Measurements from ENCODE around the gene AMBRA1.
"Not testable (repeated sequence)": the region's sequence is repeated elsewhere in the genome, so short reads cannot be mapped to it uniquely, and the experiment has no call there.

The AMBRA1 gene

DNA sequence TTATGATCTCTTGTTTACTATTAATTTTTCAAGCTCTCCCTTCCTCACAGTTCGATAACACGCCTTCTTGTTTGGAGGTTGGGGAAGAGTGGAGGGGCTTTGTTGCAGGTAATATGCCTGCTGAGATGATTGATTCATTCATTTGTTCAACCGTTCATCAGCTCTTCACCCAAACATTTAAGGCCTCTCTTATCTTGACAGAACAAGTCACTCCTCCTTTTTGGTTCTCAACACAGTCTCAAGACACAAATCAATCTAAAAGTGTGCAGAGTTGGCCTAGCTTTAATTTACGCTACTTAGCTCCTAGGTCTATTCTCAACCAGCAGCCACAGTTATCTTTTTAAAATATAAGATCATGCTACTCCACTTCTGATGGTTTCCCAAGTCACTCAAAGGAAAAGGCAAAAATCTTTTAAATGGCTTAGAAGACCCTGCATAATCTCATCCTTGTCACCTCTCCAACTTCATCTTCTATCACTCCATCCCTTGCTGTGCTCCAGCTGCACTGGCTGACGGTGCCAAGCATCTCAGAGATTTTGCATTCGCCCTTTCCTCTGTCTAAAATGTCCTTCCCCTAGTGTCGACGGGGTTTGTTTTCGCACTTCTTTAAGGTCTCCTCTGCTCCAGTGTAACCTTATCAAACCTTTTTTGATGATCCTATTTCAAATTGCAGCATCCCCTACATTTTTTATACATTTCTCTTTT is 60.3 kb downstream of the AMBRA1 start:
- no peak for DNase-seq (ENCODE audit: low read depth in 3 of 3)

DNA sequence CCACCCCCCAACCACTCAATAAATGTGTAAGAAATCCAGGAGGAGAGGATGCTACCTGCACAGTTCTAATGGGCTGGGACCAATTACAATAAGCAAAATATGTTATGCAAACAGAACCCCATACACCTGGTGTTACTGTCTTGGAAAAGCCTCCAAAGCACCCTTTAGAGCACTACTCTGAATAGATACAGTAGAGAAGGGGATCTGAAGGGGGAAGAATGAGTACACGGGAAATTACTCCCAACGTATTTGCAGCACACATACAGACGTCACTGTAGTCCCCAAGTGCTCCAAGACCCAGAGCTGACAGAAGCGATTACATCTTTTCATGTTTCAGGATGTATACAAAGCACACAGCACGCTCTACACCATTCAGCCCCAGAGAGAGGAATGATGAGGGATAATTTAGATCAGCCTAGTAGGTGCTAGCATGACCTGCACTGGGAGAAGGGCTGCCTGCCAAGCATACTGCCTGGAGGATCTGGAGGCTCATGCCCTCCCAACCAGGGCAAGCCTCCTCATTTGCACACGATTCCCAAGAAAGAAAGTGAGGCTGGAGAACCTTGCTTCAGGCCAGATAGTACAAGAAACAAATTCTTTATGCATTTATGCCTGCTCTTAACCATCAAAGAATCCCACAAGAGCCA is 63.8 kb downstream of the AMBRA1 start:
- DNase-seq (ENCODE audit: low read depth in 3 of 3), result no peak

- DNase-seq (ENCODE audit: low read depth in 3 of 3), result peak; percentile 55 to 70 (median 64)
Observed at GRCh38 chr11:46529095-46529905, 64.5 kb downstream of the AMBRA1 start.

DNA sequence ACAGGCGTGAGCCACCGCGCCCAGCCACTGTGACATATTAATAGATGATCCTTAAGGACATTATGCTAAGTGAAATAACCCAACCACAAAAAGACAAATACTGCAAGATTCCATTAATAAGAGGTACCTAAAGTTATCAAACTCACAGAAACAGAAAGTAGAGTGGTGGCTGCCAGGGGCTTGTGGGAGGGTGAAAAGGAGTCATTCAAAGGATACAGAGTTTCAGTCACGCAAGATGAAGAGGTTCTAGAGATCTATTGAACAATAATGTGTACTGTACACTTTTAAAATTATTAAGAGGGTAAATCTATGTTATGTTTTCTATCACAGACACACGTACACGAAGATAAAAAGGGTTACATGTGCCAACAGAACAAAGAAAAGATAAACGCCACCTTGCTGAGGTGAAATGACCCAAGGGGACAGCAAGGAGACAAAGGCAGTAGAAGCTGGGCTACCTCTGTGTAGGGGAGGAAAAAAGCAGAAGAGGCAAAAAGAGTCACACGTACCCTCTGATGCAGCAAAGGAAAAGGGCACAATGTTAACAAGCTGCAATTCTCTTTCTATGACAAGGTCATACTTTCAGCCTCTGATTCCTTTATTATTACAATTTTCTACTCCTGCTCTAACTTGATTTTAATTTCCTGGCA is 65.3 kb downstream of the AMBRA1 start:
- DNase-seq (ENCODE audit: low read depth in 3 of 3), result peak in 1 of 3 donors; percentile 2

DNA sequence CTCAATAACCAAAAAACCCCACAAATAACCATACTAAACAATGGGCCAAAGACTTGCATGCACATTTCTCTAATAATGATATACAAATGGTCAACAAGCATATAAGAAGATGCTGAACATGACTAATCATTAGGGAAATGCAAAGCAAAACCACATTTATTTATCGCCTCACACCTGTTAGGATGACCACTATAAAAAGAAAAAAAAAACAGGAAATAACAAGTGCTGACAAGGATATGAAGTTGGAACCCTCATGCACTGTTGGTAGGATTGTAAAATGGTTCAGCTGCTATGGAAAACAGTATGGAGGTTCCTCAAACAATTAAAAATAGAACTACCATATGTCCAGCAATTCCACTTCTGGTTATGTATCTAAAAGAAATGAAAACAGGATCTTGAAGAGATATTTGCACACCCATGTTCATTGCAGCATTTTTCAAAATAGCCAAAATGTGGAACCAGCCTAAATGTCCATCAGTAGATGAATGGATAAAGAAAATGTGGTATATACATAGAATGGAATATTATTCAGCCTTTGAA is 66.2 kb downstream of the AMBRA1 start:
- no peak for DNase-seq (ENCODE audit: low read depth in 3 of 3)

GRCh38 chr11:46526216-46527215 is 67.3 kb downstream of the AMBRA1 start:
- no peak for DNase-seq (ENCODE audit: low read depth in 3 of 3)

DNA sequence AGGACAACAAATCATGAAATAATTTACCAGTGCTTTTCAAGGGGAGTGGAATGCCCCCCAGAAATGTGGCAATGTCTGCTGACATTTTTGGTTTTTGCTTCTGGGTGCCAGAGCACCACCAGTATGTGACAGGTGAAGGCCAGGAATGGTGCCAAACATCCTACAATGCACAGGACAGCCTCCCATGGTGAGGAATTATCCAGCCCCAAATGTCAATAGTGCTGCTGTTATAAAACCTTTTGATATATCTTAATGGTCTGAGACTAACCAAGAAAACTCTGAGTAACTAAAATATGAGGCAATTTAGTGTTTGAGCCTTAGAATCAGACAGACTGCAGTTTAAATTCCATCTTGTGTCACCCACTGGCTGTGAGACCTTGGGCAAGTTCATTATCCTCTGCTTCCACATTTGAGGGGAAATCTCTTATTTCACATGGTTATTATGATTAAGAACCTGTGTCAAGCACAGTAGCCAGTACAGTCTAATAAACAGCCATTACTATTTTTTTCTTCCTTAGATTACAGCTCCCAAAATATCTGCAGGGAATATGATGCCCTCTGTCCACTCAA is 69.5 kb downstream of the AMBRA1 start:
- DNase-seq (ENCODE audit: low read depth in 3 of 3), result no peak

GRCh38 chr11:46523290-46523689 is 70.5 kb downstream of the AMBRA1 start:
- DNase-seq (ENCODE audit: low read depth in 3 of 3), result no peak

GRCh38 chr11:46522682-46523281 is 71.0 kb downstream of the AMBRA1 start:
- no peak for DNase-seq (ENCODE audit: low read depth in 3 of 3)

DNA sequence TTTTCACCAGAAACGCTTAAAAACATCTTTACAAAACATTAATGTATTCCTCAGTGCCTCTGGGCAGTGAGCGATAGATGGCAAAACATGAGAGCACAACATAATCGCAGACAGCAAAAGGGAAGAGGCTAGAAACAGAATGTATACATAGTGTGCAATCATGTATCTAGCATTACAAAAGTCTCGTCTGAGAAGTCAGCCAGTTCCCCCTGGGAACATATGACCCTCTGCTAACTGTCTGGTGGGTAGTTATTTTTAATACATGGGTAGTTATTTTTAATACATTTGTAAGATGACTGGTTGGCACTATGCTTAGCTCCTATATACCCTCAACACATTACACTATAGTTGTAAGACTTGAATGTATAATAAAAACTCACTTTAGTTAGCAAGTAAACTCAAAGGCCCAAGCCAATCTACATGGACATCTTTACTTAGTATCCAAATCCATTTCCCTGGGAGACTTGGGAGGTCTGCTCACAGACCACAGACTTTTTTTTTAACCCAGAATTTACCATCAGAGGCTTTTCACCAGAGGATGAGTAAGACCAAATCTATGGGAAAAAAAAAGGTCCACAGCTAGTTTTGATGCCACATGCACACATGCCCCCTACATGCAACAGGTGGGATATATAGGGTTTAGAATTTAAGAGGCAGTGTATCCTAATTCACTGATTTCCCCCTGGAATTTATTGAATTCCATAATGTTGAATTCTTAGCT is 71.7 kb downstream of the AMBRA1 start:
- no peak for DNase-seq (ENCODE audit: low read depth in 3 of 3)

DNA sequence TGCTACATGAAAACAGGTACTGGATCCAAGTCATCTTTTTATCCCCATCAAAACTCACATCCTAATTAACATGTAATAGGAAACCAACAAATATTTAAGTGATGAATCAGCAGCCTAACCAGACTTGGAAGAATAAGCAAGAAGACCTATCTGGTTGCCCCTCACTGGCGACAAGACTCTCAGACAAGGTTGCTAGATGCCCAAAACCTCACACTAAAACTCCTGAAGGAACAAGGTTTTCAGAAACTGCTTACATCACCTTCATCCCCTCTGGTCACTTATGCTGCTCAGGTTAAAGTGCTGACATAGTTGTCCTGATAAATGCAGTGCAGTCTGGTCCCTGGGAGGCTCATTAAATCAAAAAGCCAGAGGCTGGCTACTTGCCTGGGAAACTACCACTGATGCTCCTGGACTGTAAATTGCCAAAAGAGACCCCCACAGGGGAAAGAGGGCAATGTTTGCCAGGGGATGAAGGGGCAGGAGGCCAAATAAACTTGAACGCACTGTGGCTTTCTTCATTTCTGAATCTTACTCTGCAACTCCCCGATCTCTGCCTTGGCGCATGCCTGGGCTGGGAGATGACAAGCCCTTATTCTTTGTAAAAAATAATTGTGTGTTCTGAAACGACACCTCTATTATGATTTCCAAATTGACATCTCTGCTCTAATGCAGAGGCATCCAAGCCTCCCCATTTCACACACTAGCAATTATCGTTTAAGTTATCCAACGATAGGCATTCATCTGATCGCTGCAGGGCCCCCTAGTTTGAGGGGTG is 72.7 kb downstream of the AMBRA1 start:
- DNase-seq (ENCODE audit: low read depth in 3 of 3), result no peak

DNA sequence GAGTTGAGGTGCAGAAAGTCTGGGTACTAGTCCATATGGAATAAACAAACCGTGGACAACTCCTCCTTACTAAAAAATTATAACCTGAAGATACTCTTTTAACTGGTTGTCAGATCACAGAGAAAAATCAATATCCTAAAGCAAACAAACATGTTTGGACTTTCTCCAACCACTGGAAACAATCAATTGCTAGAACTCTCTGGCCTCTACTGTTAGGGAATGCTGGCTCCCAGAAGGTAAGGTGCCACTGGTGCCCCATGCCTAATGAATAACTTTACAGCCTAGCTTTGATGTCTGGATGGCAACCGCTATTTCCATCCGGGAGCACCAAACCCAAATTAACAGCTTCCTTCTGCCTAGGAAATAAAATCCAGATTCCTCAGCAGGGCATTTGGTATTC is 74.5 kb downstream of the AMBRA1 start:
- no peak for DNase-seq (ENCODE audit: low read depth in 3 of 3)

GRCh38 chr11:46518928-46519327 is 74.9 kb downstream of the AMBRA1 start:
- DNase-seq (ENCODE audit: low read depth in 3 of 3), result not testable (repeated sequence)

DNA sequence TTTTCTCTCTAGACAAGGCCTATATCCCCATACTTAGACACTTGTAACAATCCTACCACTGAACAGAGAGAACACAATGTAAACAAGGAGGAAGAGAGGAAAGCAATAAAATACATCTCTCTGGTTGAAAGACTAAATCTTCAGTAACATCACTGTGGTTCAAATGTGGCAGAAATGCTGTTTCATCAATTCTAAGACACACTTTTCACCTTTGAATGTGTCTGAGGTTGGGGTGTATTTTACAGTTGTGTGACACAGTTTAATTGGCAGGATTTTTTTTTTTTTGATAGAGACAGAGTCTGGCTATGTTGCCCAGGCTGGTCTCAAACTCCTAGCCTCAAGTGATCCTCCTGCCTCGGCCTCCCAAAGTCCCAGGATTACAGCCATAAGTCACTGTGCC is 79.5 kb downstream of the AMBRA1 start:
- DNase-seq (ENCODE audit: low read depth in 3 of 3), result no peak

DNA sequence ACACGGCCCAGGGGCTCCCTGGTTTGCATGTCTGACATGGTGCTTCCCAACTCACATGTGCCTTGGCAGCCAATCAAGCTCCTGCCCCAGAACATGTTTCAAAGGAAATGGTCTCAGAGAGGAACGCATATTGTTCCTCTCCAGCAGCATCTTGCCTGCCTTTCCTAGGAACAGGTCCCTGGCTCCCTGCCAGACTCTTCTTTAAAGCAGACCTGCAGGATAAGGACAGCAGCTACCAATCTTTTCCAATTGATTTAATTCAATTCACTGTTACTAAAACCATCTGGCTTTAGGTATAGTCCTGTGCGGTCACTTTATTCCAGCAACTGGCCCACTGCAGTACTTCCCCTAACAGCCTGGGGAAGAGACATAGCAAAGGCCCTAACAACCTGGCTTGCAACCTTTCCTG is 79.9 kb downstream of the AMBRA1 start:
- DNase-seq (ENCODE audit: low read depth in 3 of 3), result no peak

DNA sequence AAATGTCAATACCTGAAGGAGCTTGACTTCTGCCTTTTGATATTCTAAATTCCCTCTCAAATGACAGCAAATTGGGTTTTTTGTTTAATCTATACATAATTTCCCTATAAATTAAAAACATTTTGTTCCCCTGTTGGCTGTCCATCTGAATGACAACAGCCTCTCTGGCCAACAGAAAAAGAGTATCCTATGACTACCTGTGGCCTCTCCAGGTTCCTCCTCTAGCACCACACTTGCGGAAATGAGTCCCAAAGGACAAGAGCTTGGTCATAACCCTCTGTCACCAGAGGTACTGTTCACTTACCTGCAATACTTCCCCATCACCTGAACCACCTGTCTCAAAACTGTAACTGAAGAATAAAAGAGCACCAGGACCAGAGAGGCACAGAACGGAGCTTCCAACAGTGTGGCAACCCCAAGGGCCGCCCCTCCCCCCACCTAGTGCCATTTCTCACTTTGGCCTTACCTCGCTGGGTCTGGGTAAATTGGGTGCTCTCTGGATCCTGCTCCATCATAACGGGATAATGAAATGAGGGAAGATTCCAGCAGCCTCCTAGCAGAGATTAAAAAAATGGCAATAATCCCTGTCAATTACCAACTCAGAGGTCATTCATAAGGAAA is 81.5 kb downstream of the AMBRA1 start:
- DNase-seq (ENCODE audit: low read depth in 3 of 3), result no peak

DNA sequence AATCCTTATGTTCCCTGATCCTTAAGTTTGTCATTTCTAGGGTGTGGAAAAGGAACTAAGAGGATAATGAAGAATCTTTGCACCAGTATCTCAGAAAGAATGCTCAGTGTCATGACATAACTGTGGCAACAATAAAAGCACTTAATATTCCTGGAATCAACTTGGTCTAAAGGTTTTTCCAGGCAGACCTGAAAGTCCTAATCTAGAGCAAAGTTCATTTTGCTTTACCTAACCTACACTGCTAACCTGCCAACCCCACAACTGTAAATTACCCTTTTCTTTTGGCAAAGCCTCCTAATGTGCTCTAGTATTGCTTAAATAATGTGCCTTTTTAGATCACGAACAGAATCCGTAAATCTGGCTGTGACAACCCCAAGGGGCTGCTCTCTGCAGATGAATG is 82.5 kb downstream of the AMBRA1 start:
- DNase-seq (ENCODE audit: low read depth in 3 of 3), result no peak

DNA sequence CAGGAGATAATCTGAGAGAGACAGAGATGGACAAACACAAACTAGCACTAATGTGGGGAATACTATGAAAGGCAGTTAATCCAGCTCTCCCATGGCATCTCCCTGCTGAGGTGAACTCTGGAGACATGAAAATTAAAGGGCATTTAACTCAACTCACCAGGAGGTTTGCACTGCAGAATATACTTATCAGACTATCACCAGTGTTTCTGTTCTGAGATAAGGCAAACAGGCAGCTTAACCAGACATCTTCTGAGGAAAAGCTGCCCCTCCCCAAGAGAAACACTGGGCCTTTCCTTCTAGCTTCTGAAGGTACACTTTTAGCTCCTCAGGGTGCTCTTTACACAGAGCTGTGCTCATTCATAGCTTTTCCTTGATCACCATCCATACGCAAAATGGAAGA is 85.5 kb downstream of the AMBRA1 start:
- no peak for DNase-seq (ENCODE audit: low read depth in 3 of 3)
